GM18505 (cell line): Measurements from ENCODE around the gene ABCG1.

ENCODE experiments used
- ATAC-seq: cut with Tn5 transposase; IDR thresholded peaks from one replicate; pipeline ENCODE4 v1.9.1; 2021; ENCODE audit not compliant: unreplicated experiment
- POLR2A ChIP-seq: IDR thresholded peaks from 4 replicates; pipeline ENCODE4 v1.6.1; 2011; ENCODE audit warnings: borderline replicate concordance; ENCODE audit not compliant: insufficient read depth, insufficient read length; ENCODE audit errors: extremely low read depth

ABCG1 gene

DNA sequence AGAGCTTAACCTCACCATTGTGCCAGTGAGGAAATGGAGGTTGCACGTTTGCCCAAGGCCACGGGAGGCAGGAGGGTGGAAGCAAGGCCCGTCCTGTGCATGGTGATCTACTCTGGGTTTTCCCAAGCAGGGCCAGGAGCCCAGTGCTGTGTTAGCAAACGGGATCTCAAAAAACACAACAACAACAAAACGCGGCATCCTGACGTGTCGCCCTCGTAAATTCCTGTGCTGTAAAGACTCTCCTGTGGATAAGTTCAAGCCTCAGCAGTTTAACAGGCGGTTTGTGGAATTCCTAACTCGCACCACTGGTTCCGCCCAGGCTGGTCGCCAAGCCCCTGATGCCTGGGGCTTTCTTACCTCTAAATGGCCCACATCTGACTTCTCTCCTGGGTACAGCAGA lies 57.1 kb downstream of the ABCG1 start:
- TF ChIP-seq POLR2A, result no peak
- no peak for ATAC-seq

DNA sequence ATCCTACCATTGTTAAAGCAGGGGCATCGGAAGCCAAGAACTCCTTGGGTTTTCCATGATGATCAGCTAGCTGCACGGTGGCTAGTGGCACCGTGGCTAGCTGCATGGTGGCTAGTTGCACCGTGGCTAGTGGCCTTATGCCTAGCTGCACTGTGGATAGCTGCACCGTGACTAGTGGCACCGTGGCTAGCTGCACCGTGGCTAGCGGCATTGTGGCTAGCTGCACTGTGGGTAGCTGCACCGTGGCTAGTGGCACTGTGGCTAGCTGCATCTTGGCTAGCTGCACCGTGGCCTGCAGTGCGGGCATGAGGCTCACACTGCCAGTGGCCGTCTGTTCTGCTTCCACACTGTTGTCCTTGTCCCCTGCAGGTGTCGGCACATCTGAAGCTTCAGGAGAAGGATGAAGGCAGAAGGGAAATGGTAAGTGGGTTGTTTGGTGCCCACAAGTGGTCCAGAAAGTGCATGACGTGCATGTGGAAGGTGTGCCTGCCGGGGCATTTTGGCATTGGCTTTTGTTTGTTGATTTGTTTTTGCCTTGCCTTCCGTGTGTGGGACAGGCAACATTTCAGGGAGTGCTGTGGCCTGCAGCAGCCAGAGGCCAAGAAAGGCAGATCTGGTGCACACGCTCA lies 57.7 kb downstream of the ABCG1 start:
- ATAC-seq, result no peak
- TF ChIP-seq POLR2A, result no peak

DNA sequence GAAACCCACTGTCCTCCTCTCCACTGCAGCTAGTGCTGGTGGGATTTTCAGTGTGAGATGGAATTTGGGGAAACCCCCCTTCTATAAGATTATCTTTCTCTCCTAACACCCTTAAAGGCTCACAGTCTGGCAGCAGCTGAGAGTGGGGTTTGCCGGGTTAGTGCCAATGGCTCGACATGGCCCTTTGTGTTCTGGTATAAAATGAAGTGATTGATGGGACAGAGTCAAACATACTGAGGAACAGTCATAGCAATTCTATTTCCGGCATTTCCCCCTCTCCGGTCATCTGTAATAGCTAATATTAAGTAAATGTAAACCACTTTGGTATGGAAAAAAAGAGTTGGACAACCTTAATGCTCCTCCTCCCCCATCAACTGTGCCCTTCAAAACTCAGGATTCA lies 58.7 kb downstream of the ABCG1 start:
- no peak for TF ChIP-seq POLR2A

DNA sequence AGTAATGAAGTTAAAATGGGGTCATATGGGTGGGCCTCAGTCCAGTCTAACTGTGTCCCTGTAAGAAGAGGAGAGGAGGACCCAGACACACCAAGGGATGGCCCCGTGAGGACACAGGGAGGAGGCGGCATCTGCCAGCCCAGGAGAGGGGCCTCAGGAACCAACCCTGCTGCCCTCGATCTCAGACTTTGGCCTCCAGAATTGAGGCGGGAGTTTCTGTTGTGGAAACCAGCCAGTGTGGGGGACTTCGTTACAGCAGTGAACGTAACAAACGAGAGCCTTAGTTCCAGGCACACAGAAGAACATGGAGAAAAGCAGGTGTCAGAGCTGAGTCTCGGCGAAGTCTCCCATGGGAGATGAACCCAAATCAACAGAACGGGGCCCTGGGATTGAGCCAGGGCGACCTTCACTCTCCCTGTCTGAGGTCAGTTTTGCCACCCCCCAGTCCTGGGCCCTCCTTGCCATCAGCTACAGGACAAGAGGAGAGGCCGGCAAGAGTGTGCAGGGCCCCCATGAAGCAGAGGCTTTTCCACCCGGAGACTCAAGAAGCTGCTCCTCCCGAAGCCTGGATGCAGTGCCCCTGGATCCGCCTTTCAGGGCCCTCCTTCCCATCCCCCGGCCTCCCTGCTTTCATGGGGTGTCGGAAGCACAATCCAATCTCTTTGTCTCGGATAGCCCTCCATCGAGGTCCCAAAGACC lies 59.7 kb downstream of the ABCG1 start:
- TF ChIP-seq POLR2A, result no peak
- no peak for ATAC-seq

More for the DNA sequence above, 58.7 kb downstream of the ABCG1 start:
- no peak for ATAC-seq

DNA sequence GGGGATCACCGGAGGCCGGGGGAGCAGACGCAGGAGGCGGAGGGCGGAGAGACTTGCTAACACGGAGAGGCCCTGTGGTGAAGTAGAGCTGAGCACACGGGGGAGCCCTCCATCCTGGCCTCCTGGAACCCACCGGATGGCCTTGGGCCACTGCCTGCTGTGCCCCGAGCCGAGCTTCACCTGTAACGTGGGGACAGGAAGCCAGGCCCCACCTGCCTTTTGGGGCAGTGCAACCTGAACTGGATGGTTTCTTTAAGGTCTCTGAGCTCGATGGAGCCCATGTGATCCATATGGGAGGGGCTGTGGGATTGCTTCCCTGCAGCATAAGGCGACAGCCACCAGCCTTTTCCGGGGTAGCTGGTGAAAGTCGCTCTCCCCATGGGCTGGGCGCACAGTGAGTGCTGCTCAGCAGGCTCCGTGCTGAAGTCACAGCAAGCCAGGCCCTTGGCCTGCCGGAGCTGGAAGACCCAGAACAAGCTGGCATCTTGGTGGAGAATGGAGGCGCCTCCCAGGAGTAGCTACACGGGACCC lies 60.5 kb downstream of the ABCG1 start:
- TF ChIP-seq POLR2A, result no peak
- no peak for ATAC-seq

DNA sequence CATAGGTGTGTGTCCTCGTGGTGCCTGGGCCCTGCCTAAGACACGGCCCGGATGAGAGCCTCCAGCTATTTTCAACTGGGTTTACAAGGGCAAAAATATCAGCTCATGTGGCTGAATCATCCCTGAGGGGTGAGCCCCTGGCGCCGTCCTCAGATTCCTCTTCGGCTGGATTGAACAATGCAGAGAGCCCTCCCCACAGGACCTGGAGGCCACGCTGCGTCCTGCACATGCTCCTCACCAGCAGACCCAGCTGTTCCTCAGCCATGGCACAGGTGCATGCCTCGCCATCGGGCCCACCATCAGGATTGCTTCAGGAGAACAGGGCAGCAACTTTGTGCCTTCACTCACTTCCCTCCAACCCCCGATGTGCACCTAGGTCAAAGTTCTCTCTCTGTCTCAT lies 60.9 kb downstream of the ABCG1 start:
- no peak for TF ChIP-seq POLR2A
- no peak for ATAC-seq

DNA sequence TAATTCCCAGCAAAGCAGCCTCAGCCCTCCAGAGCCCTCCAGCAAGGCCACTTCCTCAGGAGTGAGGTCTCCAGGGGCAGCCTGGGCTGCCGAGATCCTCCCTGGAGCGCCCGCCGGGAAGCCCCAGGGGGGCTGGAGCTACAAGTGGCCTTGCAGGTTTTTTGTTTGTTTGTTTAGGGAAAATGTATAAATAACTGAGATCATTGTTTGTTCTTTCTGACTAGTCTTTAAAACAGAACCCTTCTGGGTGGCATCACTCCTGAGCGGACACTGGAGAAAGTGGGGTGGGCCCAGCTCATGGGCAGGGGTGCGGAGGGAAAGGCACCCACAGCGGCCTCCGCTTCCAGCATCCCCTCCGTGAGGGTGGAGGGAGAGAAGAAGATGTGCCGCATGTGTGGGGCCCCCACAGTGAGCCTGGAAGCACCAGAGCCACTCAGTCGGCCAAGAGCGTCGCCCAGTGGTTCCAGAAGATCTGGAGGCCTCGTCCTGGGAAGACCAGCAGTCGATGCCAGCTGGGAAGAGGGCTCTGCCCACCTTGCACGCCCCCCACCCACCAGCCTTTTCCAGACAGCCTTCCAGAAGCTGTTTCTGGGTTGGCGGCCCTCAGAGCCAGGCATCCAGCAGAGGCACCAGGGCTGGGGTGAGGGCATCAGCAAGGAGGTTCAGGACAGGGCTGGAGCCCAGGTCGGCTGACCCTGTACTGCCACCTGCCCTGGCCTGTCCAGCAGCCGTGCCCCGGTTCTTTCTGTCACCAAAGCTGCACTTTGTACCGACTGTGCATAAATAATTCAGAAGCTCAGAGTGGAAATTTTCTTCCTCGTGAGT lies 61.6 kb downstream of the ABCG1 start:
- no peak for TF ChIP-seq POLR2A
- ATAC-seq, result no peak

DNA sequence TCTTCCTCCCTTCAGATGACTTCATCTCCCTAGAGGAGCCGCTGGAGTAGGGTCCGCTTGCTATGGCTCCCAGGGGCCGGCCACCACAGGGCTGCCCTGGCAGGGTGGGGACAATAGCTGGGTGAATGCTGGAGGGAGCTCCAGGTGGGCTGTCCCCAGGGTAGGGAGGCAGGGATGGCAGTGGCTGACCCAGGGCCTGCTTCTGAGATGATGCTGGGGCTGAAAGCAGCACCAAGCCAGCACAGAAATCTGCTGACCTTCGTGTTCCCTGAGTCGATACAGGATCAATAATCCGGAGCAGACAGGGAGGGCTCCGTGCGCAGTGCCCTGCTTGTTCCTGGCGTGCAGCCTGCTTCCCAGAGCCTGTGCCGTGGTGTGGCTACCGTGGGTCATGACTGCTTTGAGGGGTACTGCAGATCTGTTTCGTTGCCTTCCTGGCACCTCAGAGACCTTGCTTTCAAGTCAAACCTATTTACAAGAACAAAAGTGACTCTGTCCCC lies 62.3 kb downstream of the ABCG1 start:
- ATAC-seq, result no peak
- no peak for TF ChIP-seq POLR2A

DNA sequence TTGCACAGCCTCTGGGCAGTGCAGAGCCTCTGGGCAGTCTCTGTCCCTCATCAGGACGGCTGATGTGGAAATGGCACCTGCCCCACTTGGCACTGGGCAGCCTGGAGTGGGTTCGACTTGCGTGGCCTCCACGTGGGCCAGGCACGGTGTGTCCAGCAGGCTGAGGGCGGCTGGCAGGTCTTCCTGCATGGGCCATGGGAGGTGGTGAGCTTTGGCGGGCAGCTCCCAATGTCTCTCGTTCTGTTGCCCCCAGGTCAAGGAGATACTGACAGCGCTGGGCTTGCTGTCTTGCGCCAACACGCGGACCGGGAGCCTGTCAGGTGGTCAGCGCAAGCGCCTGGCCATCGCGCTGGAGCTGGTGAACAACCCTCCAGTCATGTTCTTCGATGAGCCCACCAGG lies 63.1 kb downstream of the ABCG1 start:
- no peak for TF ChIP-seq POLR2A
- ATAC-seq, result no peak

DNA sequence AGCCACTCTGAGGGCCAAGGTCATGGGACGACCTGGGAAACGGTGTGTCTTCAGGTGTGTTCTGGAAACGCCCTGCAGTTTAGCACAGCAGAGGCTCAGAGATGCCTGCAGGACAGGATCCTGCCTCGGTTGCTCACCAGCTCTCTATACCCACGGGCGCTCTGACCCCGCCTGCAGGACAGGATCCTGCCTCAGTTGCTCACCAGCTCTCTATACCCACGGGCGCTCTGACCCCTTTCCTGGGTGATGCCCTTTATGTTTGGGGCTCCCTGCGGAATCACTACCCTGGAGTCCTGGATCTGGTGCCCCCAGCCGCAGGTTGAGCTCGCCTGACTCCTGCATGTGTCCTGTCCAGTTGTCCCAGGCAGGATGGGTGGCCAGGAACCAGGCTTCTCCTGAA lies 63.8 kb downstream of the ABCG1 start:
- no peak for TF ChIP-seq POLR2A
- no peak for ATAC-seq

DNA sequence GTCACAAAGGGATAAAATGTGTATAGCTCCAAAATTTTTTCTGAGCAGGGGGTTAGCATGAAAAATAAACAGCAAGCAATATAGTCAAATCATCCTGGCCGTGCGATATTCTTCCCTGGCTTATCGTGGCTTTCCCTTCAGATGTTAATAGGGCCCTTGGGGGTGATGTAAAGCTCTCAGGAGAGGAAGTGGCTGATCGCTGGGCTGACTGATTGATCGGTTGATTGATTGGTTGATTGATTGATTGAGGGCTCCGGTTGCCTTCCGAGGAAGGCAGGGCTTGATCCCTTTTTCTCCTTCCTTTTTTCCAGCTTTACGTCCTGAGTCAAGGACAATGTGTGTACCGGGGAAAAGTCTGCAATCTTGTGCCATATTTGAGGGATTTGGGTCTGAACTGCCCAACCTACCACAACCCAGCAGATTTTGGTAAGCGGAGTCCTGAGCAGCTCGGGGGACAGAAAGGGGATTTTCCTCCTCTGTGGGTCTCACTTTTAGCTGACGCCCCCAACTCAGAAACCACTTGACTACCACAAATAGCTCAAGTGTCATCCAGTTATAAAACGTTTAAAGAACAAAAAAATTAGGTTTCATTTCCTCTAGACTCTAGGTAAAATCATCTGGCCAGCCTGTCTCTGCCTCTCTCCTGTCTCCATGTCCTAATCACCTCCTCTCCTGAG lies 66.8 kb downstream of the ABCG1 start:
- no peak for TF ChIP-seq POLR2A
- ATAC-seq, result no peak

DNA sequence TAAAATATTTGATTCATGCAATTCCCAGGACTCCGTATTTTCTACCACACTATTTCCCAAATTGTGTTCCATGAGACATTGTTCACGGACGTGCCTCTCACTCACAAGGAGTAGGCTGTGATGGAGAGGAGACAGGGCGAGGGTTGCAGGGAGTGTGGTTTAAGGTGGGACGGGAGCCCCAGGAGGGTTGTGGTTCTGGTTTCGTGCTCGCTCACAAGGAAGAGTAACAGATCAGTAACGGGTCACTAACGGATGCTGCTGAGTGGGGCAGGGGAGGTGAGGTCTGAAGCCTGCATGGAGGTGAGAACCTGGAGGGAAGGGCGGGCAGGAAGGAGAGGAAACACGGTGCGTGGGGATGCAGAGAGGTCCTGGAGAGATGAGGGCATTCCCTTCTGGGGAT lies 67.5 kb downstream of the ABCG1 start:
- TF ChIP-seq POLR2A, result no peak
- ATAC-seq, result no peak
